Ishikawa (cell line): ENCODE results near the gene SPDL1.

Experiments used
- EGR1 ChIP-seq: IDR thresholded peaks from 2 replicates; pipeline ENCODE4 v1.6.1; 2012
- EP300 ChIP-seq: IDR thresholded peaks from 2 replicates; pipeline ENCODE4 v1.6.1; 2012; ENCODE audit warnings: borderline replicate concordance

DNA sequence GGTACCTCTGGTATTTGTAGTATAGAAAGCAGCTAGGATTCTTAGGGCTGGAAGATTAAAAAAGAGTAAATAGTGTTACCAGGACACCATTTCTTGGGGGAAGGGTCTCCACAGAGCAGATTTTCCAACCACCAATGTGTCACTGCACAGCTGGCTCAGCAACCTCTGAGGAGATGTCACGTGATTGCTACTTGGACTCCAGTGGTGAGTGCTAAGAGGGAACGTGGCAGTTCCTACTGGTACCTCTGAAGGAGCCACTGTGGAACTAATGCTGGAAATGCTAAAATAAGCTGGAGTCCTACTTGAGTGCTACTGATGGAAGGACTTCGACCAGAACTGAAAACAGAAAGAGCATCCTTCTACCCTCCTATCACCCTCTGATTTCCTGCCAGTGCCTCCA lies 36.1 kb upstream of the SPDL1 start:
- TF ChIP-seq EGR1 (no peak), EP300 (no peak)
